Germinal center (tissue), 1 donor: Measurements from ENCODE around the gene TTL.
"Not testable (repeated sequence)": the region's sequence is repeated elsewhere in the genome, so short reads cannot be mapped to it uniquely, and the experiment has no call there.

ENCODE experiments used
- DNase-seq: peaks from one replicate; pipeline ENCODE4 v3.0.0; 2012; ENCODE audit warnings: mixed read lengths, low spot score

Gene TTL

GRCh38 chr2:112481528-112482233, at the start of gene TTL:
Gene TTL (plus strand): TSS chr2:112482156. CDS start chr2:112482345, 189 bp downstream.
- DNase-seq = peak; percentile 90

GRCh38 chr2:112432390-112432734, 49.6 kb upstream of the TTL start:
- DNase-seq = not testable (repeated sequence)

DNA sequence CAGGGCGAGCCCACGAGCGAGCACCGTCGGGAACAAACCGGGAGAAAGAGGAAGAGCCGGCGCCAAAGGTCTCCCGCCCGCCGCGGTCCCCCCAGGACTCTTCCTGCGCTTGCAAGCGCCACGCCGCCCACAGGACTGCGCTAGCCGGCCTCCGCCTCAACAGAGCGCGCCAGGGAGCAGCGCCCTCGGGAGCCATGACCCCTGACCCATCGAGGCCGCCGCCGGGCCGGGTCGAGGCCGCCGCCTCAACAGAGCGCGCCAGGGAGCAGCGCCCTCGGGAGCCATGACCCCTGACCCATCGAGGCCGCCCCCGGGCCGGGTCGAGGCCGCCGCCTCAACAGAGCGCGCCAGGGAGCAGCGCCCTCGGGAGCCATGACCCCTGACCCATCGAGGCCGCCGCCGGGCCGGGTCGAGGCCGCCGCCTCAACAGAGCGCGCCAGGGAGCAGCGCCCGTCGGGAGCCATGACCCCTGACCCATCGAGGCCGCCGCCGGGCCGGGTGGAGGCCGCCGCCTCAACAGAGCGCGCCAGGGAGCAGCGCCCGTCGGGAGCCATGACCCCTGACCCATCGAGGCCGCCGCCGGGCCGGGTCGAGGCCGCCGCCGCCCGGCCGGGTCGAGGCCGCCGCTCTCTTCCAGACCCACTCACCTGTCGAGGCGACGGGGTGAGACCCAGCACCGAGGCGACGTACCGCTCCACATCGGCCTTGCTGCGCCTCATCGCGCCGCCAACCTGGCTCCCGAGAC, 49.0 kb upstream of the TTL start:
- DNase-seq = not testable (repeated sequence)

DNA sequence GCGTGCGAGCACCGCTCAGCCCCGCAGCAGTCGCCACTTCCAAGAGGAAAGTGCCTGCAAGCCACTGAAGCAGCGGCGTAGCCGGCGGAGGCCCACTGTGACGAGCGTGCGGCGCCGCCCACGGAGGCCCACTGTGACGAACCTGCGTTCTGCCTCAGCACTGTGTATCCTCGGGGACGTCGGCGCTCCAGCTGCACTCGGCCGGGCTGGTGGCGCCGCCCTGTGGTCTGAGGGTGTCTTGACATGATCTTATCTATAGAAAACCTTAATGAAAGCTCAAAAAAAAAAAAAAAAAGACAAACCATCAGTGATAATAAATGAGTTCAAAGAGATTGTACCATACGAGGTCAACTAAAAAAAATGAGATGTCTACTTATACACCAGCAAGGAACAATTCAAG, 48.5 kb upstream of the TTL start, which contains the start of gene RGPD8:
RGPD8 (minus strand) TSS at position 166 of the 400 bp plus-strand sequence. CDS start 192 bp downstream, outside the sequence.
- DNase-seq = peak; percentile 38

DNA sequence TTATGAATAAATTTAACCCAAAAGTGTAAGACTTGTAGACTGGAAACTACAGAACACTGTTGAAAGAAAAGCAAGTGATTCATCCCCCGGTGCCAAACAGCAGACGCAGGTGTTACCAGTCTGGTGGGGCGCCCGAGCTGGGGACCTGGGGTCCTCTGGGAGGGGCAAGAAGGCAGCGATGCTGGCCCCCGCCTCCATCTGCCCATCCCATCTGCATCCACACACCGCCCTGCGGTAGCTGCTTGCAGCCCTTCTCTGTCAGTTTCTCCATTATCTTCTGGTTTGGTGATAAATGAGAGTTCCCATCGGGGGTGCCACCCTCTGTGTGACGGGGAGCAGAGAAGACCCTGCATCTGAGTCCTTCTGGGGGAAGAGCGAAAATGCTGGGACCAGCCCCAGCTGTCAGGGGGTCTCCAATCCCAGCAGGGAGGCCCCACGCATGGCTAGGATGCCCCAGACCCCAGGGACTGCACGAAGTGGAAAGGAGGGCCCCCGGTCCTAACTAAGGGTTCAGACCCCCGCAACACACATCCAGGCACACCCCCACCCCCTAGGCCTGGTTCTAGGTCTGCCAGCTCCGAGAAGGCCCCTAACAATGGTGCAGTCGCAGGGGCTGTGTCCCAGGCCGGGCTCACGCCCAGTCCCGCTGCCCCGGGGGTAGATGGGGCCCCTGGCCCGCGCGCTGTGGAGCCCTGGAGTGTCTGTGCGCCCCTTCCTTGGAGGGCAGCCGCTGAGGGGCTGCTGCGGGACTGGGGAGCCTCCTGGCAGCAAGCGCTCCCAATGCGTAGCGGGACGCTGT, 47.8 kb upstream of the TTL start:
- DNase-seq = no peak

DNA sequence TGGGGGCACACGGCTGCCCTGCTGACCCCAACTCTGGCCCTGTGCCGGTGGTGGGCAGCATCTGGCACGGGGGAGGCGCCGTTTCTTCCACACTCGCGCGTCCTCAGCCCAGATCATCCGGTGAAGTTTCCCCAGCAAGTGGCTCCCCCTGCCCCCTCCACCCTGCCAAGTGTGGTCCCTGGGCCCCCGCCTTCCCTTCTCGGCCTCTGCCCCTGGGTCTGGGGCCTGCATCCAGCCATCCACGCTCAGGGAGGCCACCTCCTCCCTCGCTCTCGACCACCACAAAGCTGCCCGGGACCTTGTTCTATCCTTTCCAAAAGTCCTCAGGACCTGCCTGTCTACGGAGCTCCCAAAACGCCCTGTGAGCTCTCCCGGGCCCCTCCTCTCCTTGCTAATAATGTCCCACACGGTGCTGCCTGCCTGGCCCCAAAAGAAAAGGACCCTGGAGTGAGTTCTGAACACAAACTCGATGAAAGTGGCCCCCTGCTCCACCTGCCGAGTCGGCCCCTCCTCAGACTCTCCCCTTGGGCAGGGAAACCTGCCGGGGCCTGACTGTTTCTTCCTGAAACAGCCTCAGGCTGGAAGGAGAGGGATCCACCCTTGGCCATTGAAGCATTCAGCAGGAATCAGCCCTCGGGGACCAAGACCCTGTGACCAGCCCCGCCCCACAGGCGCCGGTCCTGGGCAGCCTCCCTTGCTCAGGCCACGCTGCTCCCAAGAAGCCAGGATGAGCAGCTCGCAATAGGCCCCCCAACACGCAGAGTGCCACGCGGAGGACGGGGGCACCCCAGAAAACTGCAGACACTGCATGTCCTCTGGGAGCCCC, 46.9 kb upstream of the TTL start:
- not testable (repeated sequence) for DNase-seq

- not testable (repeated sequence) for DNase-seq
Measured at GRCh38 chr2:112435716-112436431, 46.1 kb upstream of the TTL start.

GRCh38 chr2:112436993-112437392, 45.0 kb upstream of the TTL start:
- not testable (repeated sequence) for DNase-seq

GRCh38 chr2:112437405-112437831, 44.5 kb upstream of the TTL start:
- not testable (repeated sequence) for DNase-seq

DNA sequence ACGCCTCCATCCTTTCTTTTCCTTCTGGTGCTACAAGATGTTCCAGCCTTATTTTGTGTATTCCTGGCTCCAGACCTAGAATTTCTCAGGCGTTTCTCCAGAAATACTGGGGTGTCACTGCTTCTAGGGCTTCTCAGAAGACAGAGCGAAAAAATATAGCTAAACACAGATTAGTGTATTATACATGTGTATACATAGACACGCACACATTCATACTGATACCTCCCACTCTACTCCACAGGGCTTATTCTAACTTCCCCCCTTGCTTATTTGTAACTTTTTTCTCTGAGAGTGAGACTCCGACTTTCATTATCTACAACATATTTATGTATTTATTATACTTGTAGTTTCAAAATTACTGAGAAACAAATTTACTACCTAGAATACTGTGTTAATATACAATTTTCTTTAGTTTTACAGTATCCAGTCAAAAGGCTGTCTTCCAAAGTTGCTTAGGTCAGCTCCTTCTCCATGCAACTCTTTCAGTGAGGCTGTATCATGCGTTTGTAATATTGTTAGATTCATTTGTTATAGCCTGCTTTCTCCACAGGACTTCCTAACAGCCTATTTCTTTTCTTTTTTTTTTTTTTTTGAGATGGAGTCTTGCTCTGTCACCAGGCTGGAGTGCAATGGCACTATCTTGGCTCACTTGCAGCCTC, 43.2 kb upstream of the TTL start:
- DNase-seq = not testable (repeated sequence)

- DNase-seq = not testable (repeated sequence)
Measured at GRCh38 chr2:112444256-112444655, 37.7 kb upstream of the TTL start.

GRCh38 chr2:112449854-112450253, 32.1 kb upstream of the TTL start:
- no peak for DNase-seq

- DNase-seq = no peak
Measured at GRCh38 chr2:112451317-112451716, 30.6 kb upstream of the TTL start.

DNA sequence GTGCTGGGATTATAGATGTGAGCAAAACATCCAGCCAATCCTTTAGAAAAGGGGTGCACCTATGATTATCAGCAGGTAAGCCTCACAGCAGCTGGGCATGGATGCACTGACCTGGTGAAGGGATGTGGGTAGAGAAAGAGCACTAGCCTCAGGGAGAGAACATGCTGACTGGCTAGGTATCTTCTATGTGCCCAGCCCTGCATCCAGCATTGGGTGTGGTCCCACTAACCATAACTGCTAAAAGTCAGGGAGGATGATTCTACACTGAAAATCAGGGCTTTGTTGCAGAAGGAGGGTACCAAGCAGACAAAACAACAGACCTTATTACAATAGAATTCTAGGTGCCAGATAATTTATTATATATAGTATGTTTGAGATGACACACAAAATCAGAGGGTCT, 27.4 kb upstream of the TTL start:
- no peak for DNase-seq

DNA sequence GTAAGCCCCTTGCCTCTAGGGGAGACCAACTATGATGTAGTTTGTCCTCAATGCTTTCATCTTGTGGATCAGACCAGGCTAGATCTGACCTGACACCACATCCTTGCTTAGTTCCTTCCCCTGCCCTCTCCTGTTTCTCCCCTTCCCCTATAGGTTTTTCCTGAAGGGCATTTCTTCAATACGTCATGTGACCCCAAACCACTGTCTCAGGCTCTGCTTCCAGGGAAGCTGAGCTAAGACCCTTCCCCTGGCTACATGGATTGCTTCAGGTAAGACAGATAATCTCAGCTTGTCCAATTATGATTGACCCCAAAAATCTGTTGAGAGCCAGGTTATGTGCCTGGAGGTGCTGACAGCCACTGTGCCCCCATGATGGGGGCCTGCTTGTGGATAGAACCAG, 22.6 kb upstream of the TTL start:
- no peak for DNase-seq

DNA sequence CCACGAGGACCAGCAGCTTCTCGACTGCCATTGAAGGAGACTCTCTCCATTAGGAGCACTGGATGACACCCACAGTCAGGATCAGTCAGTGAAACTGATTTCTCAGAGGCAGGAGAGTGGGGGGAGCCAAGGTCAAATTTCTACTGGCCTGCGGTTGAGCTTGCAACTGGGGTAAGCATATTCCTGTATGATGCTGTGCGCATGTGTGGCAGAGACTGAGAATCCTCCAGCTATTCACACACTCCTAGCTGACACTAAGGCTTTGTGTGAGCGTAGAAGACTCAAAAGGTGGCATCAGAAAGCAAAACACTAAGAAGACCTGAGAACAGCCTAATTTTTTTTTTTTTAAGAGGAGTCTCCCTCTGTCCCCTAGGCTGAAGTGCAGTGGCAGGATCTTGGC, 19.8 kb upstream of the TTL start:
- no peak for DNase-seq

DNA sequence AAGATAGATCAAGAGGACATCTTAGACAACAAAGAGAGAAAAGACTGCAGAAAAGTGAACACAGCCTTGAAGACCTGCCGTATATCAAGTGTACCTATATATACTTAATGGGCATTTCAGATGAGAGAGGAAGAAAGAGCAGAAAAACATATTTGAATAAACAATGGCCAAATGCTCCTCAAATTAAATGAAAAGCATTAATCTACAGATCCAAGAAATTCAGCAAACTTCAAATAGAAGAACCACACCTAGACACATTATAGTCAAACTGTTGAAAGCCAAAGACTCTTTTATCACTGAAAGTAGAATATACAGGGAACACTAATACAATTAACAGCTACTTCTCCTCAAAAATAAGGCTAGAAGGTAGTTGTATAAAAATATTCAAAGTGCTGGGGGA, 18.7 kb upstream of the TTL start:
- DNase-seq = no peak

DNA sequence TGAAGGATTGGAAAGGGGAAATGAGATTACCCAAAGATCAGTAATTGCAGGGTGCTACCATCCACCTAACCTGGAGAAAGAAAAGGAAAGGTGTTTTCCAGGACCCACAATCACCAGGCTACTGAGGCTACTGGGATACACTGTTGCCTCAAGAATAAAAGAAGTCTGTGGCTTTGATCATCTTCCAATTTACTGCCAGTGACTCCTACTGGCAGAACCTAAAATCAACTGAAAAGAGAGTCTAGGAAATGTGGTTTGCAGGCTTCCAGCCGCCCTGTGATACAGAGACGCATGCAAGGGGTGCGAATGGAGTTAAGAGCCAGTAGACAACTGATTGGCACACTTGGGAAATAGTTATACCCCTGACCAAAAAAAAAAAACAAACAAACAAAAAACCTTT, 16.6 kb upstream of the TTL start:
- DNase-seq = no peak

GRCh38 chr2:112472547-112473263, 9.3 kb upstream of the TTL start:
- no peak for DNase-seq
